AG09309 (cell line): ENCODE measurements around the gene BBS7.

Experiments used
- DNase-seq: peaks from one replicate; pipeline ENCODE4 v3.0.0-alpha.2; 2010; ENCODE audit warnings: low read depth
- H3K4me3 ChIP-seq: 2 replicates; pipeline ENCODE4 v1.5.1; 2011; ENCODE audit warnings: mild to moderate bottlenecking, low read depth, low read length, moderate library complexity; ENCODE audit not compliant: control insufficient read depth
- TF ChIP-seq, protein P1 (sequence below): IDR thresholded peaks from 2 replicates; pipeline ENCODE4 v1.5.1; 2011; ENCODE audit warnings: mild to moderate bottlenecking, low read depth, low read length, inconsistent platforms; ENCODE audit not compliant: insufficient read depth, control insufficient read depth; ENCODE audit errors: missing control alignments

The BBS7 gene

GRCh38 chr4:121817006-121817405, 53.3 kb downstream of the BBS7 start:
- TF ChIP-seq, protein P1, sequence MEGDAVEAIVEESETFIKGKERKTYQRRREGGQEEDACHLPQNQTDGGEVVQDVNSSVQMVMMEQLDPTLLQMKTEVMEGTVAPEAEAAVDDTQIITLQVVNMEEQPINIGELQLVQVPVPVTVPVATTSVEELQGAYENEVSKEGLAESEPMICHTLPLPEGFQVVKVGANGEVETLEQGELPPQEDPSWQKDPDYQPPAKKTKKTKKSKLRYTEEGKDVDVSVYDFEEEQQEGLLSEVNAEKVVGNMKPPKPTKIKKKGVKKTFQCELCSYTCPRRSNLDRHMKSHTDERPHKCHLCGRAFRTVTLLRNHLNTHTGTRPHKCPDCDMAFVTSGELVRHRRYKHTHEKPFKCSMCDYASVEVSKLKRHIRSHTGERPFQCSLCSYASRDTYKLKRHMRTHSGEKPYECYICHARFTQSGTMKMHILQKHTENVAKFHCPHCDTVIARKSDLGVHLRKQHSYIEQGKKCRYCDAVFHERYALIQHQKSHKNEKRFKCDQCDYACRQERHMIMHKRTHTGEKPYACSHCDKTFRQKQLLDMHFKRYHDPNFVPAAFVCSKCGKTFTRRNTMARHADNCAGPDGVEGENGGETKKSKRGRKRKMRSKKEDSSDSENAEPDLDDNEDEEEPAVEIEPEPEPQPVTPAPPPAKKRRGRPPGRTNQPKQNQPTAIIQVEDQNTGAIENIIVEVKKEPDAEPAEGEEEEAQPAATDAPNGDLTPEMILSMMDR, result no peak
- no peak for DNase-seq
- H3K4me3 ChIP-seq, result no peak overlapping the region

DNA sequence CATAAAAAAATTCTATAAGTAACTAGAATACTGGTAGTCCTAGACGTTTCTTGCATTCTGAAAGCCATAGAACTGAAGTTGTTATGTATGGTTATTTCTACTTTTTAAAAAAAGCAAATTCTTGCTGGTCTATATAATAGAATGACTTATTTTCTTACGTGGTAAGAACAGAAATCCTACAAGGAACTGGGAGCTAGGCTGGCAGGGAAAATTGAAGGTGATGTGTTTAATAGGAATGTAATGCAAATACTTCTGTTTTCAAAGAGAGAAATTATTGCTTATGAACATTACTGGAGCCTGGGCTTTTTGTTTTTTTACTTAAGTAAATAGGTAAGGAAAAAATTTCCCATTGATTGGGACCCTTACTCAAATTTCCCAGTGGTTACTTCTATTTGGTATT, 55.5 kb downstream of the BBS7 start:
- no peak overlapping the region for H3K4me3 ChIP-seq
- TF ChIP-seq, protein P1, result no peak
- DNase-seq, result no peak

GRCh38 chr4:121811122-121811521, 59.2 kb downstream of the BBS7 start:
- TF ChIP-seq, protein P1, result no peak
- H3K4me3 ChIP-seq, result no peak overlapping the region
- DNase-seq, result no peak

DNA sequence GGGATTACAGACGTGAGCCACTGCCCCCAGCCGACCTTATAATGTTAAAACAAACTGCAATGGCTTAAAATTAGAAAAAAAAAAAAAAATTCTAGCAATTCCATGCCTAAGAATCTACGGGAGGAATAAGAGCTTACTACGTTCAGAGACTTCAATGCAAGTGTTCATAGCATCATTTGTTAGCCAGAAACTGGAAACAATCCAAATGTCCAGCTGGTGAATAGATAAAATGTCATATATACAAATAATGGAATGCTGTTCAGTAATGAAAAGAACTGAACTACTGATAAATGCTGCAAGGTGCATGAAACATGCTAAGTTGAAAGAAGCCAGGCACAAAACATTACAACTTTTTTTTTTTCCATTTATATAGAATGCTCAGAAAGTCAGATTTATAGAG, 63.9 kb downstream of the BBS7 start:
- TF ChIP-seq, protein P1, result no peak
- no peak overlapping the region for H3K4me3 ChIP-seq
- no peak for DNase-seq

GRCh38 chr4:121801715-121802075, 68.6 kb downstream of the BBS7 start:
- peak overlapping the region; percentile 95 for H3K4me3 ChIP-seq
- no peak for DNase-seq
- TF ChIP-seq, protein P1, result no peak

GRCh38 chr4:121800961-121801714, 69.1 kb downstream of the BBS7 start, which contains the start of gene EXOSC9:
Gene EXOSC9, plus strand, starts transcription at chr4:121801323. Its CDS starts 102 bp downstream, at chr4:121801425.
- TF ChIP-seq, protein P1, result no peak
- peak within 1 kb of the TSS; percentile 95 for H3K4me3 ChIP-seq
- peak; percentile 73 for DNase-seq
